CD1c-positive myeloid dendritic cell (primary cell): Measurements from ENCODE around the gene NBAS.

ENCODE experiments used
- DNase-seq: peaks from one replicate; pipeline ENCODE4 v3.0.0-alpha.2; 2016; ENCODE audit errors: extremely low spot score

Gene NBAS

DNA sequence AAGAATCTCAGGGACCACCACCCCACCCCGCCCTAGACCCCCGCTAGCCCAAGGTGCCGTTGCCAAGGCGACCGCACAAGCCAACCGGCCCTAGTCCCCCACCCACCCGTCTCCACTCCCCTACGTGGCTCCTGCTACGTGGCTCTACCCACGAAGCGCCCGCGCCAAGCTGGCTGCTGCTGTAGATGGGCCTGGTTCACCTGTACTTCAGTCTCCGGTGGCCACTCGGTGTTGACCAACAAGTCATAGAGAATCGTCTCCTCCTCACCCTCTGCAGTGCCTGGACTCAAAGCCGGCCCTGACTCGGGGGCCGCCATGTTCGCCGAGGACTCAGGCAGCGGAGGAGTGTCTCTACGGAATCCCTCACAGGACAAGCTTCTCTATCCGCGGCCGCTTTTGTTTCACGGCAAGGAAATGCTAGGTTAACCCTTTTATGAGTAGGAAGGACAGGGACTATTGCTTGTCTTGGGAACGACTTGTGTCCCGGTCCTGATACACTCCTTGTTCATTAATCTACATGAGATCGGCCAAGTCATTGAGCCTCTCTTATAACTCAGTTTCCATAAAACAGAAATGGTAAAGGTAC lies at the start of gene NBAS:
NBAS (minus strand) TSS at position 347 of the 586 bp plus-strand sequence; CDS start at position 317, 30 bp downstream.
- DNase-seq = peak; percentile 84

DNA sequence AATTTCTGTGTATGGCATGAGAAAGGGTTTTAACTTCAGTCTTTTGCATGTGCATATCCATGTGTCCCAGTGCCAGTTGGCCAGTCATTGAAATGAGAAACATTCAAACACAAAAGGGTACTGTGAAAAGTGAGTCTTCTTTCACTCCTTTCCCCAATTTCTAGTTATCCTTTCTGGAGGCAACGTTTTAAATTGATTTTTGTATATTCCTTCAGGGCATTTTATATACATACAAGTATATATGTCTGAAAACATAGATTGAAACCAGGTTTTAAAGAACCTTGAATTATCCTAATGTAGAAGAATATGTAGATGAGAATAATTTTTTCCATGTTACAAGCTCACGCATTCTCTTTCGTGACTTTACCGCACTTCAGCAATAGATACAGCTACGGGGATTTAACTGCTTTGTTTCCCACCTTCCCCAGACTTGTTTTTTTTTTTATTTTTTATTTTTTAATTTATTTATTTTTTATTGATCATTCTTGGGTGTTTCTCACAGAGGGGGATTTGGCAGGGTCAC lies 49.4 kb upstream of the NBAS start:
- no peak for DNase-seq

DNA sequence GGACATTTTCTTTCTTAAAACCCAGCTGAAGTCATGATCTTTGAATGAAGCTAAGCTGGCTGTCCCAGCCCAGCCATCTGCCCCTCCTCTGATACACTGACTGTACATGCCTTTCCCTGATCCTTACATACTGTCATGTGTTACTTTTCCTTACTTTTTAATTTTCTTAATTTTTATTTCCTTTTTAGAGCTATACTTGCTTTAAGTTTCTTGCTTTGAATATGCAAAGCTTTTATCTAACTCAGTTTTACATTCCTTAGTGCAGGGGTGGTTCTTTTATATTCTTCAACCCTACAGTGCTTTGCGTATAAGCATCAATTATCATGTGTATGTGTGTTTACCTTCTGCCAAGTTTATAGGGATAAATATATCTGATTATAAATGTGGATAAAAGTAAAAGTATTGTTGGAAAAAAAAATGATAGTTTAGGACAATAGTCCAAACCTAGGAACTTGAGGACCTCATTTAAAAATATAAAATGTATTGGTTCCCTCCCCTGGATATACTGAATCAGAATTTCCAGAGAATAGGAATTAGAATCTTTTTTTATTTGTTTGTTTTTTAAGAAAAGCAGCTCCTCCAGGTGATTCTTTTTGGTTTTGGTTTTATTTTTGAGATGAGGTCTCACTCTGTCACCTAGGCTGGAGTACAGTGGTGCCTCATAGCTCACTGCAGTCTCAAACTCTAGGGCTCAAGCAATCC lies 48.4 kb upstream of the NBAS start:
- DNase-seq = no peak

DNA sequence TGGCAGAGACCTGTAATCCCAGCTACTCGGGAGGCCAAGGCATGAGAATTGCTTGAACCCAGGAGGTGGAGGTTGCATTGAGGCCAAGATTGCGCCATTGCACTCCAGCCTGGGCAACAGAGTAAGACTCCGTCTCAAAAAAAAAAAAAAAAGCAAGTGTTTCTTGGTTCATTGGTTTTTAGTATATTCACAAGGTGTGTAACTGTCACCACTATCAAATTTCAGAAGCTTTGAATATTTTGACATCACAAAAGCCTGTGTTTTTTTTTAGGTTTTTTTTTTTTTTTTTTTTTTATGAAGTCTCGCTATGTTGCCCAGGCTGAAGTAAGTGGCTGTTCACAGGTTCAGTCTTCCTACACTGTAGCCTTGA lies 47.2 kb upstream of the NBAS start:
- DNase-seq = no peak

DNA sequence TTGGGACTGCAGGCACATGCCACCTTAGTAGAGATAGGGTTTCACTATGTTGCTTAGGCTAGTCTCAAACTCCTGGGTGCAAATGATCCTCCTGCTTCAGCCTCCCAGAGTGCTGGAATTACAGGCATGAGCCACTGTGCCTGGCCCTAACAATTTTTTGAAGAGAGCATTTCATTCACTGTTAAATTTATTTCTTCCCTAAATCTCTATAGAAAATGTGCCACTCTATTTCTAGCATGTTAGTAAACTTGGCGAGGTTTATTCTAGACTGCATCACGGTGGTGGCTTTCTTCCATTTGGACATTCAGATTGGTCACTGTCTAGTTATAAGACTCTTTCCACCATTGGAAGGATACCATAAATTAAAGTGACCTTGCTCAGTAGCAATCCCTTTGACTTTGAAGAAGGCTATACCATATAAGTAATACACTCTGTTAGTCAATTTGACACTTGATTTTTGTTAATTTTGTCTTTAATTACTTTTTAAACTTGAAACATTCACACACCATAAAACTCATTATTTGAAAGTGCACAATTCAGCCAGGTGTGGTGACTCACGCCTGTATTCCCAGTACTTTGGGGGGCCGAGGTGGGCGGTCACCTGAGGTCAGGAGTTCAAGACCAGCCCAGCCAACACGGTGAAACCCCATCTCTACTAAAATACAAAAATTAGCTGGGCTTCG lies 46.7 kb upstream of the NBAS start:
- no peak for DNase-seq

DNA sequence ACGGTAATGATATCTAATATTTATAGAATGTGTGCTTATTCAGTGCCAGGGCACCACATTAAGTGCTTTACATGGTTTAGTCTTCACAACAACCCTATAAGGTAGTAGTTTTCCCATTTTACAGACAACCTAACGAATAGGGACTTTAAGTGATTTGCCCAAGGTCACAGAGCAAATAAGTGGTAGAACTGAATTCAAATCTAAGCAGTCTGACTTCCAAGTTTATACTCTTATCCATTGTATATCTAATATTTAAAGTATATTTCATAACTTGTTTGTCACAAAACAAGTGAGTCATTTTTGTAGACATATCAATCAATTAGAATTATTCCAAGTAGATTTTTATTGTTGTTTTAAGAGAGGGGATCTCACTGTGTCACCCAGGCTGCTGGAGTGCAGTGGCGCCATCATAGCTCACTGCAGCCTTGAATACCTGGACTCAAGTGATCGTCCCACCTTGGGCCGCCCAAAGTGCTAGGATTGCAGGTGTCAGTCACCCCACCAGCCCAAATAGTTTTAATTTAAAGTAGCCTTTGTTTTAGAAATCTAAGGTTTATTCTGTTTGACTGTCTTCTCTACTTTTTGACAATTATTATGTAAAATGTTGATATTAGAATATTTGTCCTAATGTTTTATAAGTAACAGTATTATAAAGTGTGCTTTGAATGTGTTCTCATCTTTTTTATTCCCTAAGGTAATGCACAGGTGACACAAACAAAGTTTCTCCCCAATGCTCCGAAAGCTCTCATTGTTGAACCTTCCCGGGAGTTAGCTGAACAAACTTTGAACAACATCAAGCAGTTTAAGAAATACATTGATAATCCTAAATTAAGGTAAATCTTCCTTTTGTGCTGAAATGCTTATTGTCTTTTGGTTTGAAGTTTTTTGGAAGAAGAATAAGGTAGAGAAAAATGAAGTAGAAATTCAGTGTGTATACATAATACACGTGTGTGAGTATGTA lies 45.6 kb upstream of the NBAS start:
- DNase-seq = no peak

GRCh38 chr2:15605721-15606120 lies 44.6 kb upstream of the NBAS start:
- DNase-seq = no peak

DNA sequence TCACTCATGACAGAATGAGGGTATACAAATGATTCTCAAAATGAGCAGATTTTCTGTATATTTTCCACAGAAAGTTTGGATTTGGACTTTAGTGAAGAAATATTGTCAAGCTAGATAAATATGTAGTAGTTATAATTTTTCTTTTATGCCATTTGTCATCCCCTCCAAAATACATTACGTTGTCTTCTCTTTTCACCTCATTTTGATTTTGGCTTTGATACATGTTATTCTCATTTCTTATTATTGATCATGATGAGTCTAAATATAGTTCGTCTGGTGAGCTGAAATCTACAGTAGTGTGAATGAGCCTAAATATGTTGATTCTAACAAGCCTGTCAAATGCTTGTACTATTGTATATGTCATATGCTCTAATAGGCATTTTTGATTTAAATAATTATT lies 42.8 kb upstream of the NBAS start:
- no peak for DNase-seq

DNA sequence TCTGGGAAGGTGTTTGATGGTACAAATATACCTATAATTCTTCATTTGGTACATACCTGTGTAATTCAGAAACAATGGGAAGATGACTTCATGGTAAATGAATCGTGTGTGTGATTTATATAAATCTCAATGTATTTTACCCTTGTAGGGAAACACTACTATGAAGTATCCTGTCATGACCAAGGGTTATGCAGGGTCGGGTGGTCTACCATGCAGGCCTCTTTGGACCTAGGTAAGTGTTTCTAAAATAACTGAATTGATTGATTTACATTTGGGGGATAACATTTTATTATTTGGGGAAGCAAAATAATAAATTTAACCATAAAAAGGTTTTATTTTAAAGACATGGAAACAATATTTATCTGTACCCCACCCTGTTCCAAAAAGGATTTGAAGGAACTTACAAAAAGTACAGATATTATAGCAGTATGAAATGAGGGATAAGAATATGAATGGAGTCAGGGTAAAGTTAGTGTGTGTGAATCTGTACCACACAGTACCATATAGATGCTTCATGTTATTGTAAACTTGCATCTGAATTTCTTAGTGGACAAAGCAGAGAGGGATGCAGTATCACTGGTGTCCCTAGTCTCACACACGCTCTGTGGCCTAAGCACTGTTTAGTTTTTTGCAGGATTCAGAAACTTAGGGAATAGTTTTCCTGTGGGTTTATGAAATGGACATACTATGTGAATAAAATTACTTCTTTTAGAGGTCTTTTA lies 42.1 kb upstream of the NBAS start:
- no peak for DNase-seq

- no peak for DNase-seq
Measured at GRCh38 chr2:15602393-15602792, 41.3 kb upstream of the NBAS start.

DNA sequence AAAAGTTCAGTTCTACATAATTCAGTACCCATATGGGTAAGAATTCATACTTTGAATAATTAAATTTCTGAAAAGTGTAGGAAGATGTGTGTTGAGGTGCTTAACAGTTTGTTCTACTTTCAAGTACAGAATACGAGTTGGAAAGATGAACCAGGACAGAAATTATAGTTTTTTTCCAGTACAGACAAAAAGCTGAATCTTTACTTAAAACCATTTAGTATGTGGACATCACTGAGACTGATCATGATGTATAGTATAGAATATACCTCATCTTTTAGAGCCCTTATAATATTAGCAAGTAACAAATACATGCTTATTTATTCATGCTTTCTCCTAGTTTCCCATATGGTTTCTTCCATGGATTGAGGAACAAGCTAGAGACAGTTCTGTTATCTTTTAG lies 40.5 kb upstream of the NBAS start:
- no peak for DNase-seq

GRCh38 chr2:15599994-15600393 lies 38.9 kb upstream of the NBAS start:
- DNase-seq = no peak

- no peak for DNase-seq
Measured at GRCh38 chr2:15596968-15597367, 35.8 kb upstream of the NBAS start.

- no peak for DNase-seq
Measured at GRCh38 chr2:15596350-15596749, 35.2 kb upstream of the NBAS start.

DNA sequence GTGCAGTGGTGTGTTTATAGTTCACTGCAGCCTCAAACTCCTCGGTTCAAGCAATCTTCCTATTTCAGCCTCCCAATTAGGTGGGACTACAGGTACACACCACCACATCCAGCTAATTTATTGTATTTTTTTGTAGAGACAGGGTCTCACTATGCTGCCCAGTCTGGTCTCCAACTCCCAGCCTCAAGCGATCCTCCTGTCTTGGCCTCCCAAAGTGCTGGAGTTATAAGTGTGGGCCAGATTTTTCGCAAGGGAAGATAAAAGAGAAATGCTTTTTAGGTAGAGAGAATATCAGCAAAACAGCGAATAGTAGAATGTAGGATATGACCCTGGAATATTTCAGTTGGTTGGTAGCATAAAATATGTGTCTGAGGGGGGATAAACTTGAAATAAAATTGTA lies 34.8 kb upstream of the NBAS start:
- no peak for DNase-seq

DNA sequence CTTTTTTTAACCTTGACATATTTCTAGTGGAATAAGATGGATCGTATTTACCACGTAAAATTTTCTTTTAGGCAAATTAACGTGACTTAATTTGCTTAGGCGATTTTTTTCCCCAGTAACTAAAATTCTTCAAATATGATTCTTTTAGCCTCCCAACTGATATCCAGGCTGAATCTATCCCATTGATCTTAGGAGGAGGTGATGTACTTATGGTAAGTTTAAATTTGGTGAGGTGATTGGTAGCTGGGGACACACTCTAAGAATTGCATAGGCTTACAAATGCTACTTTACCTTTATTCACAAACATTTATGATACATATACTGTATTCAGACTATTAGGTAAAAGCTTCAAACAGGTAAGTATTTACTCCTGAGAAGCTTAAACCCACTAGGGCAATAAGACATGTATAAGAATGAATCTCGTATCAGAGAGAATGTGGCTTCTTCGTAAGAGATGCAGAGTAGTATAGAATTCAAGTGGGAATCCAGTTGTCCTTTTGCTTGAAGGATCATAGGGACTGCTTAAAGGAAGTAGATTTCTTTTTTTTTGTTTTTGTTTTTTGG lies 34.3 kb upstream of the NBAS start:
- DNase-seq = no peak

DNA sequence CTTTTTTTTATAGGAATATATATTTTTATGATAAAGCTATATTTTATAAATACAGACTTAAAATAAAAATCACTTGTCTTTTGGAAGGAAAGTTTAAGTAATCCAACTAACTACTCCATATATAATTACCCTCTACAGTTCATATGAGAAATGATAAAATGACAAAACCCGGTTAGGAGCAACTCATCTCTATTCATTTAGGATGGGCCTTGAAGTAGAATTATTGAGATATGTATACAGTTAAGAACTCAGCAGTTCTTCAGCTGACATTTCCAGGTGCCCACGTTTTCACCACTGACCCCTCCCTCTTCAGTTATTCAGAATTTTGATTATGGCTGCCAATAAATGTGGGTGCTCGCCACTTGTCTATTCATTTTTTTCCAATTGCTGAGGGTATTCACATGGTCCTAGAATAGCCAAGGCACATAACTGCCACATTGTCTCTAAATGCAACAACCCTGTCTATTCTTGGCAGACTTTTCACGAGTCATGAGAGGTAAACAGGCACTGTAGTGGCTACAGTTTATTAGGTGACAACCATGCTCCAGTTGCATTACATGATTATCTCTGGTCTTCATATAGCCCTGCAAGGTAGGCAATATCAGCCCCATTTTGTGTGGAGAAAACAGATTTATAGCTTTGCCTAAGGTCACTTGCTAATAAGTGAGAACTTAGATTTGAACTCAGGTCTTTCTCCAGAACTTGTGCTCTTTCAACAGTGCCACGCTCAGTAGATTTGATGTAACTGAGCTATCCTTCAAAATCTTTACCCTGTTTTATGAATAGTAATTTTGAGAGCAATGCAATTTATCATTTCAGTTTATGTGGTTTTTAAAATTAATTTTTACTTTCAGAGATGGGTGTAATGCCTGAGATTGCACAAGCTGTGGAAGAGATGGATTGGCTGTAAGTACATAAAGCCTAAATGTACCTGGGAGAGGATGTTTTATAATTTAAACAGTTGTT lies 33.4 kb upstream of the NBAS start:
- DNase-seq = no peak

GRCh38 chr2:15593327-15593705 lies 32.2 kb upstream of the NBAS start:
- no peak for DNase-seq

- peak; percentile 89 for DNase-seq
Measured at GRCh38 chr2:15591692-15592463, 30.7 kb upstream of the NBAS start, which contains the start of gene DDX1. Gene DDX1 (plus strand): TSS chr2:15591868. CDS start chr2:15591934, 66 bp downstream.
